ENCODE measurements around the gene CERS6. TPM values are rescaled to one million over a fixed set of nuclear protein-coding genes. Genes with fewer than 3 reads are reported as not detected.

The CERS6 gene
- total and polyA plus RNA-seq, 2 of the 8 experiments (the other 6 are each of a cell fraction or from before 2014, with no cell fraction given) = 6.8 to 28.2 TPM

GRCh38 chr2:168706806-168707205, 250.7 kb downstream of the CERS6 start:
- Histone ChIP-seq H4K8ac (ENCODE audit: extremely low read depth, insufficient read depth, low read length) (no peak overlapping the region), H3K4me2 (ENCODE audit: insufficient read depth in 1 of 2, low read depth in 2 of 2, low read length in 2 of 2) (no peak overlapping the region), H3K36me3 (ENCODE audit: control insufficient read depth in 2 of 4, insufficient read depth in 4 of 4, low read length in 3 of 4) (no peaks in the 10 kb centered on the region), H2AK5ac (ENCODE audit: low read depth, low read length) (no peak overlapping the region), H3K4me1 (replicated peaks in 1 of 4; ENCODE audit: control insufficient read depth in 3 of 4, insufficient read depth in 4 of 4, low read length in 3 of 4) (0 out of 7 replicates have a peak, but pooled peaks cover 0 to 1% (median 0%) of the 10 kb centered on the region in 4 experiments), H3K79me2 (ENCODE audit: control insufficient read depth in 1 of 2, insufficient read depth in 2 of 2, low read length in 2 of 2) (no peaks in the 10 kb centered on the region), H3K9me3 (ENCODE audit: insufficient read depth in 2 of 2, low read depth in 1 of 2, low read length in 1 of 2) (no peaks in the 10 kb centered on the region), H3K56ac (replicated peaks; ENCODE audit: insufficient read length, low read depth, low read length) (no peak overlapping the region), H2BK20ac (ENCODE audit: low read length) (no peak overlapping the region), H3K9ac (replicated peaks in 1 of 4; ENCODE audit: extremely low read depth in 1 of 4, low read depth in 3 of 4, low read length in 3 of 4) (no peak overlapping the region), H2BK120ac (replicated peaks; ENCODE audit: low read depth, low read length) (no peak overlapping the region), H3K4me3 (ENCODE audit: extremely low read depth in 1 of 4, insufficient read depth in 2 of 4, low read depth in 3 of 4, low read length in 4 of 4) (no peak overlapping the region), H3K27ac (ENCODE audit: low read depth, low read length) (no peak overlapping the region), H3K4ac (replicated peaks; ENCODE audit: insufficient read length, low read depth, low read length) (no peak overlapping the region), H2BK5ac (ENCODE audit: low read depth, low read length) (no peak overlapping the region), H2BK15ac (ENCODE audit: low read length) (no peak overlapping the region), H3K14ac (ENCODE audit: insufficient read length) (no peak overlapping the region), H3K23me2 (ENCODE audit: low read depth, low read length) (no peaks in the 10 kb centered on the region; the same call in 1 of the 2 replicates), H2BK12ac (ENCODE audit: low read depth, low read length) (no peak overlapping the region), H4K20me1 (replicated peaks in 1 of 2; ENCODE audit: control insufficient read depth in 1 of 2, insufficient read depth in 2 of 2, low read length in 2 of 2) (no peaks in the 10 kb centered on the region), H3K18ac (ENCODE audit: extremely low read depth, low read length) (no peak overlapping the region), H2AFZ (ENCODE audit: low read length) (no peak overlapping the region), H3K27me3 (replicated peaks in 1 of 4; ENCODE audit: control insufficient read depth in 3 of 4, extremely low read depth in 1 of 4, insufficient read depth in 3 of 4, low read length in 3 of 4) (no peaks in the 10 kb centered on the region), H3K23ac (ENCODE audit: insufficient read length) (no peak overlapping the region), H4K5ac (ENCODE audit: insufficient read length, low read depth, low read length) (no peak overlapping the region), H4K91ac (replicated peaks; ENCODE audit: insufficient read length, low read length) (no peak overlapping the region), H3K79me1 (ENCODE audit: low read depth, low read length) (no peaks in the 10 kb centered on the region)
- DNase-seq (ENCODE audit: low read depth in 1 of 2, low spot score in 2 of 2) (no peak), FAIRE-seq (no peak)
- CTCF ChIA-PET (ENCODE audit: partially characterized antibody) = interaction anchor here (0.9 to 3.6 kb wide), 10 partner anchors 8 to 413 kb away, joined by 3 to 40 read pairs (median 5); no protein-coding TSS in a partner anchor
- POLR2A ChIA-PET (ENCODE audit: partially characterized antibody) = no interaction called here
- 86% methylated on average over 2 of the region's 2 CpGs; no CpG with 5 or more reads in 1 of the 2 experiments for WGBS, 2 experiments (ENCODE audit: extremely low coverage in 1 of 2, insufficient coverage in 1 of 2, insufficient read length in 1 of 2, insufficient replicate concordance in 2 of 2, low coverage in 1 of 2, low lambda C conversion rate in 2 of 2, missing lambda C conversion rate in 1 of 2)
- no peak for TF ChIP-seq CBX5 (IDR thresholded peaks at IDR 0.05; ENCODE audit: low read depth, low read length)
- no peak for TF ChIP-seq HDAC2 (IDR thresholded peaks at IDR 0.05; ENCODE audit: borderline replicate concordance in 1 of 2, low read depth in 2 of 2, low read length in 2 of 2)
- no peak for TF ChIP-seq HDAC6 (IDR thresholded peaks at IDR 0.05; ENCODE audit: low read depth, low read length)
- TF ChIP-seq JUN (IDR thresholded peaks at IDR 0.05; ENCODE audit: low read depth, low read length) = no peak
- TF ChIP-seq RBBP5 (IDR thresholded peaks at IDR 0.05; ENCODE audit: borderline replicate concordance, low read depth, low read length) = no peak
- TF ChIP-seq MAX (IDR thresholded peaks at IDR 0.05) = no peak
- no peak for TF ChIP-seq RAD21 (IDR thresholded peaks at IDR 0.05 in 1 of 2, conservative IDR thresholded peaks at IDR 0.05 in 1 of 2; ENCODE audit: low read depth in 2 of 2, low read length in 2 of 2)
- no peak for TF ChIP-seq EGR1 (IDR thresholded peaks at IDR 0.05; ENCODE audit: borderline replicate concordance, low read depth, low read length)
- TF ChIP-seq FOSL1 (IDR thresholded peaks at IDR 0.05; ENCODE audit: insufficient read depth, low read depth, low read length) = no peak
- no peak for TF ChIP-seq SIX5 (IDR thresholded peaks at IDR 0.05; ENCODE audit: low read depth, low read length)
- no peak for TF ChIP-seq RNF2 (IDR thresholded peaks at IDR 0.05; ENCODE audit: borderline replicate concordance, low read depth, low read length, missing control alignments, poor library complexity, severe bottlenecking)
